ENCODE data around the gene CACNB1.

The CACNB1 gene

GRCh38 chr17:39194985-39195524 is 2.4 kb downstream of the CACNB1 start (continued):
- TF ChIP-seq ZBTB10 (tag by site-specific recombination; IDR thresholded peaks at IDR 0.05) (no peak), ZNF777 (tag by site-specific recombination; IDR thresholded peaks at IDR 0.05; ENCODE audit: borderline replicate concordance) (no peak), ZNF768 (tag by site-specific recombination; IDR thresholded peaks at IDR 0.05) (no peak), INSM2 (tag by site-specific recombination; IDR thresholded peaks at IDR 0.05) (no peak)

DNA sequence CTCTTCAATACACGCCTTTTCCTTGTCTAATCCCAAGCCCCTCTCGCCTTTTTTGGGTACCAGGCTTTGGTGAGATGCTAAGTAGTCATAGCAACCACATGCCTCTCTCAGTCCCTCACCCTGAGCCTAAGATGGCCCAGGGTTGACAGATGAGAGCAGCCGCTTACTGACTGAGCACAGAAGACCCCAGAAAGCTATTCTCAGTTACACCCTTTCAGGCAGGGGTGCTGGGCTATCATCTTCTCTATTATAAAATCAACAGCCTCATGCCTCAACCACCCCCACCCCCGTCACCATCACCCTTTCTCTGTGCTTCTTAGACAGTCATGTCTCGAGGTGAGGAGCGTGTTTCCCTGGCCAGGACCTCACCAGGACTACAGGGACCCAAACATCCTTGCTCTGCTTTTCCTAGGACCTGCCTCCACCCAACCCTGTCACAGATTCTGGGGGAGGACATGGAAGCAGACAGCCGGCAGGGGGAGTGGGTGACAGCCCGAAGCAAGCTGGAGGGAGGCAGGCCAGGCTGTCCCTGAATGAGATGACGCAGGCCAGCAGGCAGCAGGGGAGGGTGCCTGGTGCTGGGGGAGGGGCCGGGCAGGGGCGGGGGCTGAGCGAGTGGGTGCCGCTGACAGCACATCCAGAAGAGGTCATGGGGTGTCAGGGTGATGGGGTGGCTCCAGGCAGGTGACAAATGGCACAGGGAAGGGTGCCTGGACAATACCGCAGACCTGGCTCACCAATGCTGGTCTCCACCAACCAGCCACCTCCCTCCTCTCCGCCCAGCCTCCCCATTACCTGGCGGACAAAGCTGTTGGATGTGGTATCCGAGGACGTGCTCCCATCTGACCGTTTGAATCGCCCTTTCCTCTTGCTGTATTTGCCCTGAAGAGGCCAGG is 3.1 kb downstream of the CACNB1 start:
- H3K4me1 ChIP-seq (ENCODE audit: control insufficient read depth, insufficient read depth, low read length): peaks cover 19% of the 10 kb centered on the region; the same call in 1 of the 2 replicates
- H3K27ac ChIP-seq (ENCODE audit: extremely low read depth, low read depth, low read length): no peak overlapping the region
- ChIA-PET POLR2A (interaction anchor here (0.7 to 1.5 kb wide), 3 partner anchors 20 to 322 kb away, joined by 3 to 4 read pairs (median 3); no protein-coding TSS in a partner anchor), CTCF (interaction anchor here (0.6 to 3.5 kb wide), 6 partner anchors 12 to 428 kb away, joined by 3 to 28 read pairs (median 6); no protein-coding TSS in a partner anchor)
- no peaks in the 10 kb centered on the region for H3K9me3 ChIP-seq (ENCODE audit: control insufficient read depth, insufficient read depth, low read depth, low read length)
- H3K36me3 ChIP-seq (ENCODE audit: control insufficient read depth in 2 of 2, insufficient read depth in 1 of 2, low read length in 2 of 2): peaks cover 19 to 40% of the 10 kb centered on the region in 2 experiments
- no peak overlapping the region for H3K4me3 ChIP-seq (ENCODE audit: low read depth, low read length)
- TF ChIP-seq ZNF548 (tag by site-specific recombination; IDR thresholded peaks at IDR 0.05) (no peak), ZNF600 (tag by site-specific recombination; IDR thresholded peaks at IDR 0.05) (peak; percentile 32; the same call in 1 of the 2 replicates), ZSCAN30 (tag by site-specific recombination; IDR thresholded peaks at IDR 0.05) (peak; percentile 84; the same call in 1 of the 2 replicates), ZNF416 (tag by site-specific recombination; IDR thresholded peaks at IDR 0.05) (no peak), HOXC10 (CRISPR knock-in tag; IDR thresholded peaks at IDR 0.05) (no peak), EGR2 (tag by site-specific recombination; IDR thresholded peaks at IDR 0.05; ENCODE audit: low read depth) (peak; percentile 79), ZNF623 (tag by site-specific recombination; IDR thresholded peaks at IDR 0.05) (no peak), SP3 (tag by site-specific recombination; IDR thresholded peaks at IDR 0.05) (peak; percentile 58), MYNN (tag by site-specific recombination; IDR thresholded peaks at IDR 0.05; ENCODE audit: borderline replicate concordance) (no peak), WT1 (tag by site-specific recombination; IDR thresholded peaks at IDR 0.05) (peak; percentile 36; the same call in 1 of the 2 replicates), CTCF (tag by site-specific recombination; IDR thresholded peaks at IDR 0.05) (peak; percentile 78), ZIC2 (tag by site-specific recombination; IDR thresholded peaks at IDR 0.05) (peak; percentile 42; the same call in 1 of the 2 replicates), ZNF292 (tag by site-specific recombination; IDR thresholded peaks at IDR 0.05; ENCODE audit: borderline replicate concordance, low read depth) (no peak), KLF1 (tag by site-specific recombination; IDR thresholded peaks at IDR 0.05) (no peak), ZNF768 (tag by site-specific recombination; IDR thresholded peaks at IDR 0.05) (no peak), ZNF10 (tag by site-specific recombination; IDR thresholded peaks at IDR 0.05) (peak; percentile 73), FEZF1 (tag by site-specific recombination; IDR thresholded peaks at IDR 0.05) (no peak), GLIS2 (tag by site-specific recombination; IDR thresholded peaks at IDR 0.05) (0 out of 2 replicates have a peak, but pooled peaks have one; percentile 19), SALL2 (tag by site-specific recombination; IDR thresholded peaks at IDR 0.05; ENCODE audit: borderline replicate concordance) (no peak)
- TF ChIP-seq, protein P1, sequence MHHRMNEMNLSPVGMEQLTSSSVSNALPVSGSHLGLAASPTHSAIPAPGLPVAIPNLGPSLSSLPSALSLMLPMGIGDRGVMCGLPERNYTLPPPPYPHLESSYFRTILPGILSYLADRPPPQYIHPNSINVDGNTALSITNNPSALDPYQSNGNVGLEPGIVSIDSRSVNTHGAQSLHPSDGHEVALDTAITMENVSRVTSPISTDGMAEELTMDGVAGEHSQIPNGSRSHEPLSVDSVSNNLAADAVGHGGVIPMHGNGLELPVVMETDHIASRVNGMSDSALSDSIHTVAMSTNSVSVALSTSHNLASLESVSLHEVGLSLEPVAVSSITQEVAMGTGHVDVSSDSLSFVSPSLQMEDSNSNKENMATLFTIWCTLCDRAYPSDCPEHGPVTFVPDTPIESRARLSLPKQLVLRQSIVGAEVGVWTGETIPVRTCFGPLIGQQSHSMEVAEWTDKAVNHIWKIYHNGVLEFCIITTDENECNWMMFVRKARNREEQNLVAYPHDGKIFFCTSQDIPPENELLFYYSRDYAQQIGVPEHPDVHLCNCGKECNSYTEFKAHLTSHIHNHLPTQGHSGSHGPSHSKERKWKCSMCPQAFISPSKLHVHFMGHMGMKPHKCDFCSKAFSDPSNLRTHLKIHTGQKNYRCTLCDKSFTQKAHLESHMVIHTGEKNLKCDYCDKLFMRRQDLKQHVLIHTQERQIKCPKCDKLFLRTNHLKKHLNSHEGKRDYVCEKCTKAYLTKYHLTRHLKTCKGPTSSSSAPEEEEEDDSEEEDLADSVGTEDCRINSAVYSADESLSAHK (tag by site-specific recombination; IDR thresholded peaks at IDR 0.05): no peak
- TF ChIP-seq, protein P2, sequence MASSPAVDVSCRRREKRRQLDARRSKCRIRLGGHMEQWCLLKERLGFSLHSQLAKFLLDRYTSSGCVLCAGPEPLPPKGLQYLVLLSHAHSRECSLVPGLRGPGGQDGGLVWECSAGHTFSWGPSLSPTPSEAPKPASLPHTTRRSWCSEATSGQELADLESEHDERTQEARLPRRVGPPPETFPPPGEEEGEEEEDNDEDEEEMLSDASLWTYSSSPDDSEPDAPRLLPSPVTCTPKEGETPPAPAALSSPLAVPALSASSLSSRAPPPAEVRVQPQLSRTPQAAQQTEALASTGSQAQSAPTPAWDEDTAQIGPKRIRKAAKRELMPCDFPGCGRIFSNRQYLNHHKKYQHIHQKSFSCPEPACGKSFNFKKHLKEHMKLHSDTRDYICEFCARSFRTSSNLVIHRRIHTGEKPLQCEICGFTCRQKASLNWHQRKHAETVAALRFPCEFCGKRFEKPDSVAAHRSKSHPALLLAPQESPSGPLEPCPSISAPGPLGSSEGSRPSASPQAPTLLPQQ (tag by site-specific recombination; IDR thresholded peaks at IDR 0.05): 0 out of 2 replicates have a peak, but pooled peaks have one; percentile 24

Measured in HEK293 (cell line).